SIG-M5 (cell line): ENCODE data around the gene THSD7A.

Source experiments
- DNase-seq: peaks from one replicate; lab custom pipeline; 2025; lab: John Stamatoyannopoulos, UW

Gene THSD7A, protein sequence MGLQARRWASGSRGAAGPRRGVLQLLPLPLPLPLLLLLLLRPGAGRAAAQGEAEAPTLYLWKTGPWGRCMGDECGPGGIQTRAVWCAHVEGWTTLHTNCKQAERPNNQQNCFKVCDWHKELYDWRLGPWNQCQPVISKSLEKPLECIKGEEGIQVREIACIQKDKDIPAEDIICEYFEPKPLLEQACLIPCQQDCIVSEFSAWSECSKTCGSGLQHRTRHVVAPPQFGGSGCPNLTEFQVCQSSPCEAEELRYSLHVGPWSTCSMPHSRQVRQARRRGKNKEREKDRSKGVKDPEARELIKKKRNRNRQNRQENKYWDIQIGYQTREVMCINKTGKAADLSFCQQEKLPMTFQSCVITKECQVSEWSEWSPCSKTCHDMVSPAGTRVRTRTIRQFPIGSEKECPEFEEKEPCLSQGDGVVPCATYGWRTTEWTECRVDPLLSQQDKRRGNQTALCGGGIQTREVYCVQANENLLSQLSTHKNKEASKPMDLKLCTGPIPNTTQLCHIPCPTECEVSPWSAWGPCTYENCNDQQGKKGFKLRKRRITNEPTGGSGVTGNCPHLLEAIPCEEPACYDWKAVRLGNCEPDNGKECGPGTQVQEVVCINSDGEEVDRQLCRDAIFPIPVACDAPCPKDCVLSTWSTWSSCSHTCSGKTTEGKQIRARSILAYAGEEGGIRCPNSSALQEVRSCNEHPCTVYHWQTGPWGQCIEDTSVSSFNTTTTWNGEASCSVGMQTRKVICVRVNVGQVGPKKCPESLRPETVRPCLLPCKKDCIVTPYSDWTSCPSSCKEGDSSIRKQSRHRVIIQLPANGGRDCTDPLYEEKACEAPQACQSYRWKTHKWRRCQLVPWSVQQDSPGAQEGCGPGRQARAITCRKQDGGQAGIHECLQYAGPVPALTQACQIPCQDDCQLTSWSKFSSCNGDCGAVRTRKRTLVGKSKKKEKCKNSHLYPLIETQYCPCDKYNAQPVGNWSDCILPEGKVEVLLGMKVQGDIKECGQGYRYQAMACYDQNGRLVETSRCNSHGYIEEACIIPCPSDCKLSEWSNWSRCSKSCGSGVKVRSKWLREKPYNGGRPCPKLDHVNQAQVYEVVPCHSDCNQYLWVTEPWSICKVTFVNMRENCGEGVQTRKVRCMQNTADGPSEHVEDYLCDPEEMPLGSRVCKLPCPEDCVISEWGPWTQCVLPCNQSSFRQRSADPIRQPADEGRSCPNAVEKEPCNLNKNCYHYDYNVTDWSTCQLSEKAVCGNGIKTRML (N-terminal part only)

GRCh38 chr7:11831736-11832495 lies at the start of gene THSD7A:
Gene THSD7A (minus strand): TSS chr7:11832198. CDS start chr7:11831946, 252 bp downstream.
- no peak for DNase-seq

- no peak for DNase-seq
Observed at GRCh38 chr7:11881680-11882079, 49.7 kb upstream of the THSD7A start.

DNA sequence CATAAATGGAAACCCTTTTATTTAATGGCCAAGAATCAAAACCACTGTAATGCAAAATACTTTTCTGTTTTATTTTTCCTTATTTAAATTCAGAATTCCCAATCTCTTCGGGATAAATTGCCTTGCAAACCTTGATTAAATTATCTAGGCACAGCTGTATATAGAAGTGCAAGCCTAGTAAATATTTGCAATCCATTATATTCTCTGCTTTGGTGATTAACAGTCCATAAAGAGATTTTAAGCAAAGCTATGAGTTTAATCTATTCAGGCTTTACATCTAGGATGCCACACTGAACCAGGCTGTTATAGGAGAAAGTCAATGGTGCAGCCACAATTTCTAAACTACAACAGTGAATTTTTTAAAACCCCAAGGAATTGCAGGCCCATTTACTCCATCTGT lies 43.6 kb upstream of the THSD7A start:
- DNase-seq: no peak

DNA sequence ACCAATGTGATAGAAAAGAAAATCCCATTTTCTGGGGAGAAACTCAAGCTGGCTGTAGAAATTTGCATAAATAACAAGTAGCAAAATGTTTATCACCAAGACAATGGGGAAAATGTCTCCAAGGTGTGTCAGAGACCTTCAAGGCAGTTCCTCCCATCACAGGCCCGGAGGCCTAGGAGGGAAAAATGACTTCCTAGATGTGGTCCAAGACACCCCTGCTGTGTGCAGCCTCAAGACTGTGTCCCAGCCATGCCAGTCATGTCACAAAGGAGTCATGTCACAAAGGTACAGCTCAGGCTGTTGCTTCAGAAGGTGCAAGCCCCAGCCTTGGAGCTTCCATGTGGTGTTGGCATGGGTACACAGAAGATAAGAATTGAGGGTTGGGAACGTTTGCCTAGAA lies 33.7 kb upstream of the THSD7A start:
- DNase-seq: no peak

DNA sequence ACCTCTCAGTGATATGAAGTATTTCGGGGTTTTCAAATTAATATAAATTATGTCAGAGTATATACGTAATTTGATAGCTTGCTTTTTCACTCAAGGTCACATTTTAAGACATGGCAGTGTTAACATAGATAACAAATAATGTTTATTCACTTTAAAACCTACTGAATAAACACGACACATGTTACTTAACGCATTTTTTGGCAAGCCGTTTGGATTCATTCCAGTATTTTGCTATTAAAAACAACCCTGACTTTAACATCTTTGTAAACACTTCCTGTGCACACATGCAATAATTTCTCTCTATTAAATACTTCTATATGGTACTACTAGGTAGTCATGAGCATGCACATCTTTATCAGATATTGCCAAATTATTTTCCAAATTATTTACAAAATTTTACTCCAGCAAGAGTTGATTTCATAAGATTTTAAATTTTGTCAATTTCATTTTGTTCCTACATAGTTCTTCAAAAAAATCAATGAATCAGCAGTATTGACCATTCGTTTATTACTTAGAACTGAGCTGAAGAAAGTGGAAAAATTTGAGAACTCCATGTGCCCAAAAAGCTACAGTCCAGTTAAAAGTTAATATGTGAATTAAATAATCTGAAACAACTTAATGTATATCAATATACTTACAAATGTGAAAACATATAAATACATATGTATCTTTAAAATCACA lies 26.8 kb upstream of the THSD7A start:
- no peak for DNase-seq

- no peak for DNase-seq
Observed at GRCh38 chr7:11858026-11858425, 26.0 kb upstream of the THSD7A start.

- no peak for DNase-seq
Observed at GRCh38 chr7:11848251-11848650, 16.3 kb upstream of the THSD7A start.

DNA sequence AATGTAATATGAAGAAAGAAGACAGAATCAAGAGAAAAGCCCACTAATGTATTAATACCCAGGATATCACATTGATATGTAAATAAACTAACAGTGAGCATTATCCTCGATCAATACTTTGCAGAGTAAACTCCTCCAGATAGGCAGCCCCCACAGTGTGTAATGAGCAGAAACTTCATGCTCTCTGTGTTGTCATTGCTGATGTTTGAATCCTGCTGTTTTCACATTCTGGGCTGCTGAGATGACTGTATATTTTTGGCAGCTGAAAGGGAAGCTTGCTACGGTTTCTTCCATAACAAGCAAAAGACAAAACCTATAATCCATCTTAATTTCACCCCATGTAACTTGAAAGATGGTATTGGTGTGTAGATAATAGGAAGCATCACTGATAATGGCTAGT lies 15.3 kb upstream of the THSD7A start:
- DNase-seq: no peak

GRCh38 chr7:11846361-11846955 lies 14.5 kb upstream of the THSD7A start:
- no peak for DNase-seq

DNA sequence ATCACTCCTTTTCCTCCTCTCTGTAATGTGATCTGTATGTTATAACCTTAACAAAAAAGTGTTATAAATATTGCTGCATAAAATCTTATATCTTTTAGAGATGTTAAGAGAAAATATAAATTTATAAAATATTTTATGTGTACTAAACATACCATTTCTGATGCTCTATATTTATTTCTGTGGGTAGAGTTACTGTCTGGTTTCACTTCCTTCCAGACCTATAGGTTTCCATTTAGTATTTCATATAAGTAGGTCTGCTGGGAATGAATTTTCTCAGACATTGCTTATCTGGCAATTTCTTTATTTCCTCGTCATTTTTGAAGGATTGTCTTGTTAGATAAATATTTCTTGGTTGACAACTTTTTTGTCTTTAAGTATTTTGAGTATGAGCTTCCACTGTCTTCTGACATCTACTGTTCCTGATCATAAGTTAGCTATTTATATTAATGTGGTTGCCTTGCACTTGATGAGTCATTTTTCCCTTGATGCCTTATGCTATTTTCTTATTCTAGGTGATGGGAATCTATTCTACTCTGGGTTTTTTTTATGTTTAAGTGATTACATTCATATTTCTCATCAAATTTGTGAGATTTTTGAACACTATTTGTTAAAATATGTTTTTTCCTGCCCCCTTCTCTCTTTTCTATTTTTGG lies 11.2 kb upstream of the THSD7A start:
- no peak for DNase-seq

DNA sequence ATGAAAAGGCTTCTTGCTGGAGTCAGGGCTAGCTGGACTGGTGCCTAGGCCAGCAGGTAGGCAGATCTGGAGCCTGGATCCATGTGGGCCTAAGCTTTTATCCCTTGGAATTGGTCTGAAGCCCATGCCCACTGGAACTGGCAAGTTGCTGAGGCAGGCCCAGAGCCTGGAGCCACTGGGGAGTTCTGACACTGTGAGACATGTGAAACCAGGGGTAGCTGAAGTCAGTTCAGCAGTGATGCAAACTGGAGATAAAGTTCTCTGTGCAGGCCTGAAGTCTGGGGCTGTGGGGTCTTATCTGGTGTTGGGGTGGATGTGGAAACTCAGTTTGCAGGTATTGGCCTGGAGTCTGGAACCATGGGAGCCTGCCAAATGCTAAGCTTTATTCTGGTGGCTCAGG lies 9.7 kb upstream of the THSD7A start:
- DNase-seq: no peak

- no peak for DNase-seq
Observed at GRCh38 chr7:11835260-11835659, 3.3 kb upstream of the THSD7A start.

DNA sequence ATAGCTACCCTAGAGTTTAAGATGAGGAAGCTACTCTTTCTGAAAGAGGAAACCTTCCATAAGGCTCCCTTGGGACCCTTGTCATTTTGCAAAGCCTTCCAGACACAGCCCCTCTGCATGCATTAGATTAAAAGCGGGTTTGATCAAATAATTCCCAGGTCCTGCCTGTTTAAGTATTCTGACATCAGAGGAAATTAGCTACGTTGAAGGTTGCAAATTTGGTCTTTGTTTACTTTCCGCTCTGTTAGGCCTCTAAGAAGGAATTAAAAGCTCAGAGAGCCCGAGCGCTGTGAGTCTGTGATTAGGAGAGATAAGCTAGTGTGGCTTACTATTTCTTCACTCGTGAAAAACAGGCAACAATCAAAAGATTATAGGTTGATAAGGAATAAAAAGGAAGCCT lies 1.4 kb upstream of the THSD7A start:
- DNase-seq: no peak

GRCh38 chr7:11831156-11831735 lies 752 bp downstream of the THSD7A start:
- DNase-seq: no peak

- DNase-seq: no peak
Observed at GRCh38 chr7:11830582-11831155, 1.3 kb downstream of the THSD7A start.

DNA sequence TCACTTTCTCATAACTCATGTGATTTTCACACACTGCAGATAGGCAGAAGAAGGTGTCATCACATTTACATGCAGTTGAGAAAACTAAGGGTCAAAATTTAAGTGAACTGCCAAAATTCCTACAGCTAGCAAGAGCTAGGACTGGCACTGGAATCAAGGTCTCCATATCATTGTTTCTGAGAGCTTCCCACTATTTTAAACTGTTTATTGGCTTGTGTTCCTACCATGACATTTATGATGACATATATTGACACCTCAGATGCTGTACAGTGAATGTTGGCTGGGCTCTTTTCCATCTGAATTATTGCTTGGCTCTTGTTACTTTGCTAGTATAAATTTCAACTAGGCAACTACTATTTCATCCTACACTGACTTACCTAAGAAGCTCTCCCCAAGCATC lies 2.0 kb downstream of the THSD7A start:
- DNase-seq: no peak

- no peak for DNase-seq
Observed at GRCh38 chr7:11819947-11820346, 12.1 kb downstream of the THSD7A start.

DNA sequence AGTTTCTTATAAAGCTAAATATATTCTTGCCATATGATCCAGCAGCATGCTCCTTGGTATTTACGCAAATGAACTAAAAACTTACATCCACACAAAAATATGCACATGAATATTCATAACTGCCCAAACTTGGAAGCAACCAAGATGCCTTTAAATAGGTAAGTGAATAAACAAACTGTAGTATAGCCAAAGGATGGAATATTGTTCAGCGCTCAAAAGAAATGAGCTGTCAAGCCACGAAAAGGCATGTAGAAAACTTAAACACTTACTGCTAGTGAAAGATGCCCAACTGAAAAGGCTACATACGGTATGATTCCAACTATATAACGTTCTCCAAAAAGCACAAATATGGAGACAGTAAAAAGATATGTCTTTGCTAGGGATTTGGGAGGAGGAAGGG lies 12.7 kb downstream of the THSD7A start:
- no peak for DNase-seq

GRCh38 chr7:11818281-11818680 lies 13.7 kb downstream of the THSD7A start:
- DNase-seq: no peak
